Coronary artery (tissue), 2 donors: Measurements from ENCODE around the gene FBN2.

Experiments used
- DNase-seq: peaks from one replicate; pipeline ENCODE4 v3.0.0-alpha.2; 2017; ENCODE audit warnings: low spot score
- H3K27ac ChIP-seq, 2 donors: fragments of 200-600 bp; sonication (generic); one replicate each; pipeline ENCODE4 v1.5.1; 2016 to 2019
- H3K4me3 ChIP-seq: fragments of 200-600 bp; sonication (generic); 2 replicates; pipeline ENCODE4 v1.5.1; 2016; ENCODE audit warnings: mild to moderate bottlenecking, moderate library complexity
- CTCF ChIP-seq: fragments of 200-600 bp; sonication (generic); IDR thresholded peaks from one replicate; pipeline ENCODE4 v1.5.1; 2019; ENCODE audit warnings: antibody characterized with exemption

The FBN2 gene

DNA sequence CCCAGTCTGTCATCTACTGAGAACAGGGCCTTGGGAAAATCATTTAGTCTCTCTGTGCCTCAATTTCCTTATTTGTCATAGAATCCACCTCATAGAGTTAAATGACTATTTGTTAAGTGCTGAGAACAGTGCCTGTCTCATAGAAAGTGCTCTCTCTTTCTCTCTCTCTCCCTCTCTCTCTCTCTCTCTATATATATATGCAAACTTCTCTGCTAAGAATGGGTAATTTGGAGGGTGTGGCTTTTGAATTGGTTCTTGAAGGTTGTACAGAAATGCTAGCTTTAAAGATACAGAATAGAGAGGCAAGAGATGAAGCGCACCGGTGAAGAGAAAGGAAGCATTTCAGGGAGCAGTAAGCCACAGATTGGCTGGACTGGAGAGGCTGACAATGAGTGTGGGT lies 197.4 kb downstream of the FBN2 start:
- no peak for DNase-seq

GRCh38 chr5:128339585-128339984 lies 198.5 kb downstream of the FBN2 start:
- no peak overlapping the region for H3K4me3 ChIP-seq
- no peak overlapping the region for H3K27ac ChIP-seq
- no peak for DNase-seq
- TF ChIP-seq CTCF, result no peak

More for the DNA sequence above, 197.4 kb downstream of the FBN2 start:
- Histone ChIP-seq H3K27ac (no peak overlapping the region), H3K4me3 (no peak overlapping the region)
- no peak for TF ChIP-seq CTCF

- no peak for DNase-seq
- H3K4me3 ChIP-seq, result no peak overlapping the region
- TF ChIP-seq CTCF, result no peak
- no peak overlapping the region for H3K27ac ChIP-seq
These were observed 199.4 kb downstream of the FBN2 start for GRCh38 chr5:128338649-128339048.

DNA sequence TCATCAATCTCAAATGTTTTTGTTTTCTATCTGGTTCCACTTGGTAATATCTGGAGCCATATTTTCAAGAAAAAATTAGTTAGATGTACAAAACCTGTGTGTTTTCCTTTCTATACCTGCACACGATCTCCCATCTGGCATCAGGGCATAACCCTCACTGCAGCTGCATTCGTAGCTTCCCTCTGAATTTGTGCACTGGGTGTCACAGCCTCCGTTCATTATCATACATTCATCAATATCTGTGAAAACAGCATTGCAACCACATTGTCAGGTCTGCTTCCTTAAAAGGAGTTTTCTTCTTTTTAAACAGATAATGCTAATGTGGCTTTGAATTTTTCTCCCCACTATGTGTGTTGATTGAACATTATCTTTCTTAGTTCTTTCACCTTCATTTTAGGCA lies 202.7 kb downstream of the FBN2 start:
- TF ChIP-seq CTCF, result no peak
- Histone ChIP-seq H3K27ac (no peak overlapping the region), H3K4me3 (no peak overlapping the region)

GRCh38 chr5:128334010-128334716 lies 203.9 kb downstream of the FBN2 start:
- no peak for DNase-seq
- no peak overlapping the region for H3K27ac ChIP-seq
- H3K4me3 ChIP-seq, result no peak overlapping the region
- TF ChIP-seq CTCF, result no peak

More for the DNA sequence above, 202.7 kb downstream of the FBN2 start:
- no peak for DNase-seq

- no peak for TF ChIP-seq CTCF
- no peak for DNase-seq
- Histone ChIP-seq H3K4me3 (no peak overlapping the region), H3K27ac (no peak overlapping the region)
These were observed 206.8 kb downstream of the FBN2 start for GRCh38 chr5:128331261-128331660.

DNA sequence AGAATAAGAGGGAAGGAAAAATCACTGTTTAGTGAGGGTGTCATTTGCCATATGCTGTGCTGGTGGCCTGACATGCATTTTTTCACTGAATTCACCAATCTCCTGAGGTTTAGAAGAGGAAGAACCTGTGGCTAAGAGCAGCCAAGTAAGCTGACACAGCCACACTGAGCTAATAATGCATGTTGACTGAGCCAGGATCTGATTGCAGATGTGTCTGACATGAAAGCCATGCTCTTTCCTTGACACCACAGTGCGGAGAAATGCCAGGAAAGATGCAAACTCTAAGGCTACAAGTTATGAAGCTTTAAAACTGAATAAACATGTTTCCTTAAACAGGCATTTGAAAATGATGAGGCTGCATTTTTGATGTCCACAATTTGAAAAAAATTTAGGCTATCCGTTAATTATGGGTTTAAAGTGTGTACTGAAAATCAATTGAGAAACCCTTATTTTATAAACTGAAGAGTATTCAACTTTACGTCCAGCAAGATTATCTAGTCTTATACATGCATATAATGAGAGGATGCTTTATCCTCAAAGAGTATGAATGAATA lies 208.6 kb downstream of the FBN2 start:
- Histone ChIP-seq H3K27ac (no peak overlapping the region), H3K4me3 (no peak overlapping the region)
- DNase-seq, result no peak
- no peak for TF ChIP-seq CTCF
